G401 (cell line): ENCODE measurements around the gene UQCRQ. TPM values are rescaled to one million over a fixed set of nuclear protein-coding genes. Genes with fewer than 3 reads are reported as not detected.

Source experiments
- DNase-seq: peaks from one replicate; pipeline ENCODE4 v3.0.0-alpha.2; 2015; ENCODE audit warnings: low spot score
- in situ Hi-C: cut with HindIII; loops from 2 replicates; pipeline ENCODE4 v1.10.0; 2016; ENCODE audit warnings: low sequenced_read_pairs, mixed read lengths
- total RNA-seq: library from RNA; depleted of rRNA; stranded (reverse); fragments of >200 nt; shearing (Covaris generic); gene quantifications from 2 replicates; pipeline ENCODE4 v1.2.3, GENCODE V29; 2014; rRNA removed

The UQCRQ gene
- total RNA-seq, 1 experiment from 2014 or later = 108 TPM

GRCh38 chr5:132895719-132896305 lies 29.4 kb downstream of the UQCRQ start:
- in situ Hi-C loops = no loop called here
- DNase-seq = no peak

- no peak for DNase-seq
- in situ Hi-C loops = no loop called here
Observed at GRCh38 chr5:132896685-132897084, 30.2 kb downstream of the UQCRQ start.

- in situ Hi-C loops = no loop called here
- DNase-seq = no peak
Observed at GRCh38 chr5:132898094-132898493, 31.7 kb downstream of the UQCRQ start.

GRCh38 chr5:132901036-132901435 lies 34.6 kb downstream of the UQCRQ start:
- no peak for DNase-seq
- in situ Hi-C loops = no loop called here

- in situ Hi-C loops = no loop called here
- no peak for DNase-seq
Observed at GRCh38 chr5:132901730-132902129, 35.3 kb downstream of the UQCRQ start.

DNA sequence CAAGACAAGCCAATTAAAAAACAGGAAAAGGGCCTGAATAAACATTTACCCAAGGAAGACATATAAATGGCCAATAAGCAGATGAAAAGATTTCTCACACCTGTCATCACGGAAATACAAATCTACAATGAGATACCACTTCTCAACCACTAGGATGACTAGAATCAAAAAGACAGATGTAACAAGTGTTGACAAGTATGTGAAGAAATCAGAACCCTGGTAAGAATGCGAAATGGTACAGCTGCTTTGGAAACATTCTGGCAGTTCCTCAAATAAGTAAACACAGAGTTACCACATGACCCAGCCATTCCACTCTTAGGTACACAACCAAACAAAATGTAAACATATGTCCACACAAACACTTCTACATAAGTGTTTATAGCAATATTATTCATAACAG lies 39.5 kb downstream of the UQCRQ start:
- no peak for DNase-seq
- in situ Hi-C loops = no loop called here

DNA sequence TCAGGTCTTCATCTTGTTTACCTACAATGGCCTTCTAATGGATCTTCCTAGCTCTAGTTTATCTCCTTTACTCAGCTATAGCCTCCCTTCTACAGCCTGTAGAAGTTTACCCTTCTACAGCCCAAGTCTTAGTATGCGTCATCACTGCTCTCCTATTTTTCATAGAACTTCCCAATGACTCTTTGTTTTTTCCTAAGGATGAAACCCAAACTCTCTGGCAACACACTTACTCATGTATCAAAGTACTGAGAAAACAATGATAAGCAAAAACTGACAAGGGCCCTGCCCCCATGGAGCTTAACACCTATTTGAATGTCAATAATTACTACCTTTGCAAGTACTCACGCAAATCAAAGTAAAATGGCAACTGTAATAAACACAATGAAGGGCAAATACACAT lies 40.7 kb downstream of the UQCRQ start:
- no peak for DNase-seq
- in situ Hi-C loops = no loop called here

- no peak for DNase-seq
- in situ Hi-C loops = no loop called here
Observed at GRCh38 chr5:132909702-132910101, 43.3 kb downstream of the UQCRQ start.

DNA sequence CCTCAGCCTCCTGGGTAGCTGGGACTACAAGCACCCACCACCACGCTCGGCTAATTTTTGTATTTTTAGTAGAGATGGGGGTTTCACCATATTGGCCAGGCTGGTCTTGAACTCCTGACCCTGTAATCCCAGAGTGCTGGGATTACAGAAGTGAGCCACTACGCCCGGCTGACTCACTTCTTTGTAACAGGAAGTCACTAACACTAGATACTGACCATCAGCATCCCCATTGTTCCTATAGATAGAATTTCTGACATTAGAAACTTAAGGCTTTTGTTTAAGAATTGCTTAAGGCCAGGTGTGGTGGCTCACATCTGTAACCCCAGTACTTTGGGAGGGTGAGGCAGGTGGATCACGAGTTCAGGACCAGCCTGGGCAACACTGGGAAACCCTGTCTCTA lies 49.2 kb downstream of the UQCRQ start:
- no peak for DNase-seq
- in situ Hi-C loops = no loop called here

- in situ Hi-C loops = no loop called here
Observed at GRCh38 chr5:132916086-132916485, 49.6 kb downstream of the UQCRQ start.

More at GRCh38 chr5:132916086-132916485, 49.6 kb downstream of the UQCRQ start:
- DNase-seq = no peak

Other genes starting within 250 kb of the UQCRQ start
- not detected in 2 replicates for gene IL13, start 208.5 kb upstream of the UQCRQ start, total RNA-seq
- not detected in 2 replicates for gene IL4, start 192.7 kb upstream of the UQCRQ start, total RNA-seq
- 1.4 and 6.4 TPM in 2 replicates for gene KIF3A, start 129.1 kb upstream of the UQCRQ start, total RNA-seq
- 0.07 TPM in 1 of 2 replicates, not detected in the other for gene CCNI2, start 119.2 kb upstream of the UQCRQ start, total RNA-seq
- gene SEPTIN8, start 89.4 kb upstream of the UQCRQ start, total RNA-seq = 33.3 and 47.8 TPM in 2 replicates
- 0.78 and 1.1 TPM in 2 replicates for gene SOWAHA, start 53.3 kb upstream of the UQCRQ start, total RNA-seq
- 3.1 and 5.9 TPM in 2 replicates for gene SHROOM1, start 36.0 kb upstream of the UQCRQ start, total RNA-seq
- gene GDF9, start 173 bp upstream of the UQCRQ start, total RNA-seq = 0.12 and 1.3 TPM in 2 replicates
- gene LEAP2, start 7.0 kb downstream of the UQCRQ start, total RNA-seq = not detected in 2 replicates
- gene AFF4, start 97.0 kb downstream of the UQCRQ start, total RNA-seq = 19.5 and 21.3 TPM in 2 replicates
- 17.7 and 26.2 TPM in 2 replicates for gene ZCCHC10, start 159.9 kb downstream of the UQCRQ start, total RNA-seq
- gene HSPA4, start 185.4 kb downstream of the UQCRQ start, total RNA-seq = 217 and 267 TPM in 2 replicates